ENCODE data around the gene CCDC8. TPM values are rescaled to one million over a fixed set of nuclear protein-coding genes. Genes with fewer than 3 reads are reported as not detected.

CCDC8 gene
- total RNA-seq, 3 donors from 2014 or later: 0.05 to 0.08 TPM; not detected in 1

GRCh38 chr19:46373491-46374359, 39.6 kb downstream of the CCDC8 start:
- peaks cover 17% of the 10 kb centered on the region for H3K36me3 Mint-ChIP-seq (ENCODE audit: insufficient read depth)
- DNase-seq: no peak

DNA sequence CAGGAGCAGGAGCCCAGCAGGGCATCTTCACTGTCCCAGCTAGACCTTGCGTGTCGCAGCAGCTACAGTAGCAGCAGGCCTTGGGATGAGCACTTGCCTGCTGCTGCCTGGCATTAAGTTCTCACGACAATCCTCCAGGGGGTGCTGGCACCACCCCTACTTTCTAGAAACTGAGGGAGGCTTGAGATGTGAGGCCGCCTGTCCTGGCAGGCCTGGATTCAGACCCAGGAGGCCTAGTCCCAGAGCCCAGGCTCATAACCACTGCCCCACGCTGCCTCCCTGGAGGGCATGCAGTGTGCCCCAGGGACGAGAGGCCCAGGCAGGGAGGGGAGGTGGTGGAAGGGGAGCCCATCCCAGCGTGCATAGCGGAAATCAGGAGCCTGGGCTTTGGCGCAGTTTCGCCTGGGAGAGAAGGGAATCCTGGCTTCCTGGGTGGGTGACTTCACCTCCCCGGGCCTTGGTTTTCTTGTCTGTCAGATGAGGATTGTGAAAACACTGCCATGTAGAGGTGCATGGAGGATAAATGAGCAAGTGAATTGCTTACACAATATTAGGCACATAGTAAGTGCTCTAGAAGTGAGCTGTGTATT, 40.4 kb downstream of the CCDC8 start:
- ATAC-seq (no peak), DNase-seq (no peak)
- Mint-ChIP-seq H3K27me3 (ENCODE audit: low read depth) (no peaks in the 10 kb centered on the region), H3K36me3 (ENCODE audit: insufficient read depth) (peaks cover 15% of the 10 kb centered on the region), H3K4me1 (ENCODE audit: low read depth) (peaks cover 17% of the 10 kb centered on the region), H3K4me3 (no peak overlapping the region), H3K9me3 (no peaks in the 10 kb centered on the region)

More at GRCh38 chr19:46373491-46374359, 39.6 kb downstream of the CCDC8 start:
- no peaks in the 10 kb centered on the region for H3K9me3 Mint-ChIP-seq
- peaks cover 16% of the 10 kb centered on the region for H3K4me1 Mint-ChIP-seq (ENCODE audit: low read depth)
- no peak overlapping the region for H3K4me3 Mint-ChIP-seq
- no peak for ATAC-seq
- no peaks in the 10 kb centered on the region for H3K27me3 Mint-ChIP-seq (ENCODE audit: low read depth)

- Mint-ChIP-seq H3K4me1 (ENCODE audit: low read depth) (peaks cover 17% of the 10 kb centered on the region), H3K27me3 (ENCODE audit: low read depth) (no peaks in the 10 kb centered on the region), H3K4me3 (no peak overlapping the region), H3K9me3 (no peaks in the 10 kb centered on the region), H3K36me3 (ENCODE audit: insufficient read depth) (peaks cover 11% of the 10 kb centered on the region)
- DNase-seq (no peak), ATAC-seq (peak; percentile 65 to 74)
Observed at GRCh38 chr19:46371371-46371901, 41.9 kb downstream of the CCDC8 start.

- Mint-ChIP-seq H3K9me3 (no peaks in the 10 kb centered on the region), H3K36me3 (ENCODE audit: insufficient read depth) (peaks cover 4% of the 10 kb centered on the region), H3K27me3 (ENCODE audit: low read depth) (no peaks in the 10 kb centered on the region), H3K4me3 (no peak overlapping the region), H3K4me1 (ENCODE audit: low read depth) (peaks cover 20% of the 10 kb centered on the region)
- ATAC-seq: peak in 1 of 2 donors; percentile 70
- no peak for DNase-seq
Observed at GRCh38 chr19:46369817-46370216, 43.5 kb downstream of the CCDC8 start.

DNA sequence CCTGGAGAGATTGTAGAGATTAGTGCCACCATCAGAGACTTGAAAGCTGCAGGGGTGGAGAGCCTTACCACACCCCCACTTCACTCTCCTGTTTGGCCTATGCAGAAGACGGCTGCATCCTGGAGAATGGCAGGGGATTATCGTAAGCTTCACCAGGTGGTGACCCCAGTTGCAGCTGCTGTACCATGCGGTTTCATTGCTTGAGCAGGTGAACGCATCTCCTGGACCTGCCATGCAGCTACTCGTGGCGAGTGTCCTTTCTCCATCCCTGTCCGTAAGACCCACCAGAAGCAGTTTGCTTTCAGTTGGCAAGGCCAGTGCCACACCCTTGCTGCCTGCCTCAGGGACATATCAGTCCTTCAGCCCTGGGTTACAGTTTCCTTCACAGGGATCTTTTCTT, 45.2 kb downstream of the CCDC8 start:
- Mint-ChIP-seq H3K4me3 (no peak overlapping the region), H3K27me3 (ENCODE audit: low read depth) (no peaks in the 10 kb centered on the region), H3K36me3 (ENCODE audit: insufficient read depth) (peaks cover 11% of the 10 kb centered on the region), H3K4me1 (ENCODE audit: low read depth) (peaks cover 27% of the 10 kb centered on the region), H3K9me3 (no peaks in the 10 kb centered on the region)
- no peak for DNase-seq
- ATAC-seq: no peak

GRCh38 chr19:46367426-46367825, 45.9 kb downstream of the CCDC8 start:
- Mint-ChIP-seq H3K4me3 (no peak overlapping the region), H3K9me3 (no peaks in the 10 kb centered on the region), H3K36me3 (ENCODE audit: insufficient read depth) (peaks cover 11% of the 10 kb centered on the region), H3K4me1 (ENCODE audit: low read depth) (peaks cover 27% of the 10 kb centered on the region), H3K27me3 (ENCODE audit: low read depth) (no peaks in the 10 kb centered on the region)
- DNase-seq: no peak
- no peak for ATAC-seq

DNA sequence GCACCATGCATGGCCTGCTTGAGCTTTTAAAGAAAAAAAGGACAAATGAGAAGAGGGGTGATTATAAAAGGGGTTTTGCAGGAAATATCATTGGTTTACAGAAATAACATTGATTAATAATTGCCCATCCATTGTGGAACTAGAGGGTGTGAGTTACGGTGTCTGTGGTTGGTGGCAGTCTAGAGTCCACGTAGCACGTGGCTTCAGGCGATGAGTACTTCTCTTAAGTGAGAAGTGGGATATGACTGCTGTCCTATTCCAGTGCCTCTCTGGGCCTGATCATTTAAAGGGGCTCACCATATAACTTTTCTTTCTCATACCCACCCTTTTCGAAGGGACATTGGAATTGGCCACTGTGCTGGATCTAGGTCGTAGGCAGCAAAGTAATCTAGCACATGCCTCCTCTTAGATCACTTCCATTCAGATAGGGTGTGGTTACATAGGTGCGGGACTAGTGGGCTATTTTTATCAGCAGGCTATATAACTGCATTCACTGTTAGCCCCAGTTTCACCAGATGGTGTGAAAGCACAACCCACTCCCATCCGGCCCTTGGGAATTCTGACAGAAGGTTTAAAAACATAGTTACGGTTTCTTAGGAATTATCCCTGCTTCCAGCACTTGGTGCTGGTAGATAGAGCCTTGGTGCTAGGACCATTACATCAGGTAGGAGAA, 46.6 kb downstream of the CCDC8 start:
- Mint-ChIP-seq H3K36me3 (ENCODE audit: insufficient read depth) (peaks cover 14% of the 10 kb centered on the region), H3K4me3 (no peak overlapping the region), H3K9me3 (no peaks in the 10 kb centered on the region), H3K4me1 (ENCODE audit: low read depth) (peaks cover 25% of the 10 kb centered on the region), H3K27me3 (ENCODE audit: low read depth) (no peaks in the 10 kb centered on the region)
- no peak for DNase-seq
- ATAC-seq: no peak

DNA sequence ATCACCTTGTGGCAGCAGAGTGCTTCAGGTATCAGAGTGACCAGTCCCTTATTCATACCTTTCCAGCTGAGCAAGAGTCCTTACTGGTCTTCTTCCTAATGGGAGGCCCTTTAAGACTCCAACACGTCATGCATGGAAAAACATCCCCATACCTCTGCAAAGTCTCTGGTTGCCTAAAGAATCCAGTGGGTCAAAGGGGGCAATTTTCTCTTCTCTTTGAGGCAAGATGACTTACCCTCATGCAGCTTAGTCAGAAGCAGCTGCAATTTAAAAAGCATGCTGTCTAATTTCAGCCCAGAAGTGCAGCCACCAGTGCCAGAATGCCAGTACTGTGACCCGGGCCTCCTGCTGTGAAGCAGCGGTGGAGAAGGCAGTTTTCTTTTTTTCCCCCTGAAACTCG, 47.8 kb downstream of the CCDC8 start:
- no peak for ATAC-seq
- Mint-ChIP-seq H3K27me3 (ENCODE audit: low read depth) (no peaks in the 10 kb centered on the region), H3K36me3 (ENCODE audit: insufficient read depth) (peaks cover 14% of the 10 kb centered on the region), H3K9me3 (no peaks in the 10 kb centered on the region), H3K4me1 (ENCODE audit: low read depth) (peaks cover 24% of the 10 kb centered on the region), H3K4me3 (no peak overlapping the region)
- no peak for DNase-seq

DNA sequence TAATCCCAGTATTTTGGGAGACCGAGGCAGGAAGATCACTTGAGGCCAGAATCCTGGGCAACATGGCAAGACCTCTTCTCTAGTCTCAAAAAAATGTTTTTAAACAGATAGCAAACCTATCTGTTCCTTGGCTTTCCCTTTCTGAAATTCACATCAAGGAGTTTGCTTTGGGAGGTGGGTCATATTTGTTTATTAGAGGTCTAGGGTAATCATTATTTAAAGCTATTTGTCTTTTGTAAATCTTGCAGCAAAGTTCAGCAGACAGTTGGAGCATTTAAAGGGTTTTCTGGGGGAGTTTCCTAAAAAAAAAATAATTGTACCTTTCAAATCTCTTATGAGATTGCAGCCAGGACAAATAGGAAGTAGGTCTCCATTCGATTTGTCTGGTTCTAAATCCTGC, 49.0 kb downstream of the CCDC8 start:
- DNase-seq (no peak), ATAC-seq (no peak)
- Mint-ChIP-seq H3K4me3 (no peak overlapping the region), H3K27me3 (ENCODE audit: low read depth) (no peaks in the 10 kb centered on the region), H3K4me1 (ENCODE audit: low read depth) (peaks cover 25% of the 10 kb centered on the region), H3K36me3 (ENCODE audit: insufficient read depth) (peaks cover 14% of the 10 kb centered on the region), H3K9me3 (no peaks in the 10 kb centered on the region)

DNA sequence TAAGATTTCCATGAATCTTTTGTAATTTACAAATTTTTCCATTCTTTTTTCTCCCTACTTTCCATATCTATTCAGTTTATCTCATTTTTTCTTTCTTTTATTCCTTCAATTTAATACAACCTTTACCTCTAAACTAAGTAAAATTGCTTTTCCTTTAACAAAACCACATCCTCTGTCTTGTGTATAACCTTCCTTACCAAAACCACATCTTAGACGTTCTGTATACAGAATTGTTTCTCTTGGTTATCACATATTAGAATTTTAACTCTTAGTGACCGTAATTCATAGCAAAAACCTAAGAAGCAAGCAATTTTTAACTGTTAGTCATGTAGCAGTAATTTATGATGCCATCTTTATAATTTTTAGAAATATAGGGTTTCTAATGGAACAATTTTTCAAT, 51.4 kb downstream of the CCDC8 start:
- Mint-ChIP-seq H3K9me3 (no peaks in the 10 kb centered on the region), H3K4me1 (ENCODE audit: low read depth) (peaks cover 33% of the 10 kb centered on the region), H3K27me3 (ENCODE audit: low read depth) (no peaks in the 10 kb centered on the region), H3K4me3 (peak overlapping the region; percentile 70), H3K36me3 (ENCODE audit: insufficient read depth) (peaks cover 21% of the 10 kb centered on the region)
- no peak for ATAC-seq
- DNase-seq: no peak

Other genes starting within 250 kb of the CCDC8 start
- gene IGFL1, start 183.8 kb downstream of the CCDC8 start, total RNA-seq: not detected
- gene HIF3A, start 116.5 kb downstream of the CCDC8 start, total RNA-seq: under 1 TPM in 1 of 3 donors, not detected in 2; 0.54 TPM
- 100 to 1,000 TPM; 149 to 154 (median 154) TPM for gene PPP5C, start 66.5 kb downstream of the CCDC8 start, total RNA-seq
- gene PNMA8C, start 15.4 kb upstream of the CCDC8 start, total RNA-seq: not detected
- gene PNMA8A, start 58.0 kb upstream of the CCDC8 start, total RNA-seq: under 1 TPM in 1 of 3 donors, not detected in 2; 0.41 TPM
- under 1 TPM; 0.05 to 0.11 (median 0.08) TPM for gene PNMA8B, start 82.3 kb upstream of the CCDC8 start, total RNA-seq
- gene CALM3, start 187.8 kb upstream of the CCDC8 start, total RNA-seq: 100 to 1,000 TPM; 237 to 257 (median 239) TPM
- 1 to 10 TPM; 2.2 to 5.8 (median 4.3) TPM for gene PTGIR, start 211.5 kb upstream of the CCDC8 start, total RNA-seq
- gene GNG8, start 222.6 kb upstream of the CCDC8 start, total RNA-seq: 1 to 10 TPM; 1.5 to 2.6 (median 2.4) TPM
- gene DACT3, start 247.6 kb upstream of the CCDC8 start, total RNA-seq: under 1 TPM; 0.50 to 0.71 (median 0.63) TPM